ENCODE measurements around the gene ZNF574.

The ZNF574 gene

GRCh38 chr19:42102877-42103276, 26.9 kb downstream of the ZNF574 start:
- DNase-seq (ENCODE audit: low spot score), result no peak

GRCh38 chr19:42105368-42105767, 29.4 kb downstream of the ZNF574 start:
- no peak for DNase-seq (ENCODE audit: low spot score)

- peak; percentile 68 for DNase-seq (ENCODE audit: low spot score)
Observed at GRCh38 chr19:42108527-42109389, 32.8 kb downstream of the ZNF574 start.

GRCh38 chr19:42109896-42110295, 33.9 kb downstream of the ZNF574 start:
- no peak for DNase-seq (ENCODE audit: low spot score)

GRCh38 chr19:42110658-42111057, 34.7 kb downstream of the ZNF574 start:
- DNase-seq (ENCODE audit: low spot score), result no peak

- DNase-seq (ENCODE audit: low spot score), result no peak
Observed at GRCh38 chr19:42111384-42111783, 35.4 kb downstream of the ZNF574 start.

GRCh38 chr19:42111811-42112210, 35.8 kb downstream of the ZNF574 start:
- DNase-seq (ENCODE audit: low spot score), result no peak

GRCh38 chr19:42113641-42114348, 37.8 kb downstream of the ZNF574 start:
- no peak for DNase-seq (ENCODE audit: low spot score)

GRCh38 chr19:42114412-42114811, 38.4 kb downstream of the ZNF574 start:
- DNase-seq (ENCODE audit: low spot score), result no peak

- DNase-seq (ENCODE audit: low spot score), result no peak
Observed at GRCh38 chr19:42115219-42115618, 39.3 kb downstream of the ZNF574 start.

- DNase-seq (ENCODE audit: low spot score), result no peak
Observed at GRCh38 chr19:42115705-42116104, 39.7 kb downstream of the ZNF574 start.

- DNase-seq (ENCODE audit: low spot score), result no peak
Observed at GRCh38 chr19:42116308-42117075, 40.5 kb downstream of the ZNF574 start.

GRCh38 chr19:42117076-42117475, 41.1 kb downstream of the ZNF574 start:
- DNase-seq (ENCODE audit: low spot score), result no peak

GRCh38 chr19:42120276-42120980, 44.5 kb downstream of the ZNF574 start:
- DNase-seq (ENCODE audit: low spot score), result no peak

GRCh38 chr19:42121036-42121621, 45.2 kb downstream of the ZNF574 start:
- DNase-seq (ENCODE audit: low spot score), result no peak

GRCh38 chr19:42121656-42122069, 45.7 kb downstream of the ZNF574 start:
- peak; percentile 46 for DNase-seq (ENCODE audit: low spot score)

- no peak for DNase-seq (ENCODE audit: low spot score)
Observed at GRCh38 chr19:42122691-42123607, 47.0 kb downstream of the ZNF574 start.

- DNase-seq (ENCODE audit: low spot score), result no peak
Observed at GRCh38 chr19:42123765-42124164, 47.8 kb downstream of the ZNF574 start.

- no peak for DNase-seq (ENCODE audit: low spot score)
Observed at GRCh38 chr19:42124386-42124901, 48.5 kb downstream of the ZNF574 start.

GRCh38 chr19:42125536-42125935, 49.6 kb downstream of the ZNF574 start:
- no peak for DNase-seq (ENCODE audit: low spot score)

Data from pons (tissue), 1 donor.